GM21360 (cell line): ENCODE data around the gene KCNE2.
"Not testable (repeated sequence)": the region's sequence is repeated elsewhere in the genome, so short reads cannot be mapped to it uniquely, and the experiment has no call there.

Experiments
- ATAC-seq: cut with Tn5 transposase; IDR thresholded peaks from one replicate; pipeline ENCODE4 v1.9.1; 2021; ENCODE audit warnings: mild to moderate bottlenecking, moderate library complexity; ENCODE audit not compliant: unreplicated experiment

KCNE2 gene

DNA sequence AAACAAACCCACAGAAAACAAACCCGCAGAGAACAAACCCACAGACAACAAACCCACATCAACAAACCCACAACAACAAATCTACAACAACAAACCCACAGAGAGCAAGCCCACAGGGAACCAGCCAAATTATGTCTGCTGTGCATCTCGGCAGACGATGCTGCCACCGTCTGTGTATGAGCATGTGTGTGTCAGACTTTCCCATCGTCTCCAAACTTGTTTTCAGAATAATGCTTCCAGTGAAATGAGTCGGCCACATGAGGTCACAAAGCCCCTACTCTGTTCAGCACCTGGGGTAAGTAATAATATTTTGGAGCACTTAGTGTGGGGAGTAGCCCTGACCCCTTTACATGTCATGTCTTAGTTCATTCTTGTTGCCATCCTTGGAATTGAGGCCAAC, 42.3 kb downstream of the KCNE2 start:
- not testable (repeated sequence) for ATAC-seq

DNA sequence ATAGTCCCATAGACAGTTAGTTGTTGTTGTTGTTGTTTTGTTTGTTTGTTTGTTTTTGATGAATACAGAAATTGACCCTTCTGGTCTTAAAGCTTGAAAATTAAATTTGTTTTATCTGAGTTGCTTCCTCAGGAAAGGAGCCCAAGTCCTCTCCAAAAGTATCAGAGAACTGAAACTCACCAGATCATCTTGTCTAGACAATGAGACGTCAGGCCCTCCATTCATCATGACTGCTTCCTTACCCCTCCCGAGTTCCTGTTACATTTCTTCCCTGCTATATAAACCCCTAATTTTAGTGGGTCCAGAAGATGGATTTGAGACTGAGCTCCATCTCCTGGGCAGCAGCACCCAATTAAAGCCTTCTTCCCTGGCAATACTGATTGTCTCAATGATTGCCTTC, 42.9 kb downstream of the KCNE2 start:
- not testable (repeated sequence) for ATAC-seq

DNA sequence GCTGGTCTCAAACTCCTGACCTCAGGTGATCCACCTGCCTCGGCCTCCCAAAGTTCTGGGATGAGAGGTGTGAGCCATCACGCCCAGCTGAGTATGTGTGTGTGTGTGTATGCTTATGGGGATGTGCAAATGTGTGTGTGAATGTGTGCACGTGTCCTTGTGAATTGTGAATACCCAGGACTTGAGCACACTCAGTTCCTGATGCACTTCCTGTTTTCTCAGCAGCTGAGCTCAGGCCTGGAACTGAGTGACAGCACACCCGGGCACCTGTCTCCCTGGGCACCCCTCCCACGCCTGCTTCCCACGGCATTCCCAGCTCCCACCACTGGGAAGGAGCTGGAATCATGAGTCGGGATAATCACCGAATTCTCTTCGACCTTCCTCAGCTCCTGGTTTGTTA, 43.5 kb downstream of the KCNE2 start:
- not testable (repeated sequence) for ATAC-seq

DNA sequence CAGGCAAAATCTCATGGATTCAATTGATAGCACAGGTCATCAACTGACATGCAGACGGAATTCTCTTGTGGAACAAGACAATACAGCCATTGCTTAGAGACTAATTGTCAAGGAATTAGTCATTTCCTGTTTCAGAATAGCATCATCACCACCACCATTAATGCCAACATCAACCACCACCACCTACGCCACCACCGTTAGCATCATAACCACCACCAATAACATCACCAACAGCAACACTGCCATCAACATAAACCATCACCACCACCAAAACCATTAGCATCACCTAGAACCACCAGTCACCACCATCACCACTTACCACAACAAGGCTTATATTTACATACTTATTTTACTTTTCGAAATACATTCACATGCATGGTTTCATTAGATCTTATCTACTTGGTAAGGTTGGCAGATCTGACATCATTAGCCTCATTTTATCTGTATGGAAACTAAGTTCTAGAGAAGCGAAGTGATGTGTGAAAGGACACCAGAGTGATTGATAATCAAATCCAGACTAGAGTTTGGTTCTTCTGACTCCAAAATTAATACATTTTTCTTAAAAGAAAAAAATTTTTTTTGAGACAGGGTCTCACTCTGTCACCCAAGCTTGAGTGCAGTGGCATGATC, 53.8 kb downstream of the KCNE2 start:
- ATAC-seq, result not testable (repeated sequence)
